ENCODE measurements around the gene OR6S1. TPM values are rescaled to one million over a fixed set of nuclear protein-coding genes. Genes with fewer than 3 reads are reported as not detected.
A peak's percentile ranks its signal among the peaks of the same experiment; 100 is the strongest.

OR6S1 gene
- total RNA-seq, result not detected

- ATAC-seq (ENCODE audit: low FRiP score), result no peak
- no peak for TF ChIP-seq CTCF (IDR thresholded peaks at IDR 0.05)
- no peak for DNase-seq (ENCODE audit: low spot score)
These were observed at the start of gene OR6S1 for GRCh38 chr14:20641591-20641990. OR6S1 (minus strand) TSS chr14:20641691; CDS start chr14:20641691, 0 bp downstream.

- peak; percentile 82 for ATAC-seq (ENCODE audit: low FRiP score)
- TF ChIP-seq CTCF (IDR thresholded peaks at IDR 0.05), result peak in 1 of 3 donors; percentile 46
- no peak for DNase-seq (ENCODE audit: low spot score)
These were observed 49.6 kb upstream of the OR6S1 start for GRCh38 chr14:20690848-20691640.

GRCh38 chr14:20688167-20688839 is 46.8 kb upstream of the OR6S1 start, which contains the start of gene ANG:
ANG (plus strand) TSS chr14:20688764; CDS start chr14:20693565, 4,801 bp downstream.
- ATAC-seq (ENCODE audit: low FRiP score), result no peak
- no peak for DNase-seq (ENCODE audit: low spot score)
- TF ChIP-seq CTCF (IDR thresholded peaks at IDR 0.05), result no peak

- no peak for ATAC-seq (ENCODE audit: low FRiP score)
- no peak for TF ChIP-seq CTCF (IDR thresholded peaks at IDR 0.05)
- no peak for DNase-seq (ENCODE audit: low spot score)
These were observed 46.1 kb upstream of the OR6S1 start for GRCh38 chr14:20687362-20688166.

GRCh38 chr14:20686386-20687143 is 45.1 kb upstream of the OR6S1 start:
- DNase-seq (ENCODE audit: low spot score), result no peak
- no peak for ATAC-seq (ENCODE audit: low FRiP score)
- no peak for TF ChIP-seq CTCF (IDR thresholded peaks at IDR 0.05)

Measured in omental fat pad (tissue), 4 donors.